HEK293T (cell line): Measurements from ENCODE around the gene TRANK1.

ENCODE experiments used
- CTCF ChIA-PET: fragments of 350-600 bp; formaldehyde crosslinking; extraction: SDS; loops from one replicate; lab custom pipeline; 2021; ENCODE audit warnings: antibody characterized with exemption, inconsistent platforms; lab: Yijun Ruan, JAX
- POLR2A ChIA-PET: fragments of 350-600 bp; formaldehyde crosslinking; extraction: SDS; loops from one replicate; lab custom pipeline; 2020; ENCODE audit warnings: antibody characterized with exemption, inconsistent platforms; lab: Yijun Ruan, JAX
- DNase-seq: peaks from one replicate; pipeline ENCODE4 v3.0.0; 2012; ENCODE audit warnings: mixed read lengths; ENCODE audit errors: extremely low spot score
- ARNT ChIP-seq: fragments of 450-650 bp; IDR thresholded peaks from 2 replicates; pipeline ENCODE4 v1.6.1; 2017; ENCODE audit warnings: mild to moderate bottlenecking
- BHLHE40 ChIP-seq: fragments of 450-650 bp; IDR thresholded peaks from 2 replicates; pipeline ENCODE4 v1.6.1; 2016; ENCODE audit warnings: mild to moderate bottlenecking, moderate library complexity, borderline replicate concordance
- CTBP1 ChIP-seq: fragments of 450-650 bp; IDR thresholded peaks from 2 replicates; pipeline ENCODE4 v1.6.1; 2016; ENCODE audit warnings: borderline replicate concordance
- ELF4 ChIP-seq: fragments of 450-650 bp; IDR thresholded peaks from 2 replicates; pipeline ENCODE4 v1.6.1; 2017; ENCODE audit warnings: antibody characterized with exemption
- FOXA1 ChIP-seq: fragments of 450-650 bp; IDR thresholded peaks from 2 replicates; pipeline ENCODE4 v1.6.1; 2016; ENCODE audit warnings: mild to moderate bottlenecking
- FOXK2 ChIP-seq: fragments of 450-650 bp; IDR thresholded peaks from 2 replicates; pipeline ENCODE4 v1.6.1; 2016; ENCODE audit warnings: mild to moderate bottlenecking
- FOXM1 ChIP-seq: fragments of 450-650 bp; IDR thresholded peaks from 2 replicates; pipeline ENCODE4 v1.6.1; 2017; ENCODE audit warnings: mild to moderate bottlenecking, borderline replicate concordance
- HDGF ChIP-seq: fragments of 450-650 bp; IDR thresholded peaks from 2 replicates; pipeline ENCODE4 v1.6.1; 2017; ENCODE audit warnings: antibody characterized with exemption, borderline replicate concordance
- L3MBTL2 ChIP-seq: fragments of 450-650 bp; conservative IDR thresholded peaks from 2 replicates; pipeline ENCODE4 v1.6.1; 2016; ENCODE audit warnings: mild to moderate bottlenecking
- LEF1 ChIP-seq: fragments of 450-650 bp; IDR thresholded peaks from 2 replicates; pipeline ENCODE4 v1.6.1; 2017; ENCODE audit warnings: mild to moderate bottlenecking, borderline replicate concordance
- NFRKB ChIP-seq: fragments of 450-650 bp; IDR thresholded peaks from 2 replicates; pipeline ENCODE4 v1.6.1; 2016; ENCODE audit warnings: mild to moderate bottlenecking, moderate library complexity
- PKNOX1 ChIP-seq: fragments of 450-650 bp; IDR thresholded peaks from 2 replicates; pipeline ENCODE4 v1.6.1; 2016
- SP1 ChIP-seq: fragments of 450-650 bp; IDR thresholded peaks from 2 replicates; pipeline ENCODE4 v1.6.1; 2017
- SUZ12 ChIP-seq: fragments of 450-650 bp; IDR thresholded peaks from 2 replicates; pipeline ENCODE4 v1.6.1; 2016; ENCODE audit warnings: mild to moderate bottlenecking
- TARDBP ChIP-seq: fragments of 450-650 bp; IDR thresholded peaks from 2 replicates; pipeline ENCODE4 v1.6.1; 2016
- ZNF384 ChIP-seq: fragments of 450-650 bp; IDR thresholded peaks from 2 replicates; pipeline ENCODE4 v1.6.1; 2016

The TRANK1 gene

GRCh38 chr3:36911990-36912804, 32.7 kb downstream of the TRANK1 start:
- ChIA-PET CTCF (interaction anchor here (0.7 kb wide), 1 partner anchor 222 kb away, joined by 3 read pairs; no protein-coding TSS in a partner anchor), POLR2A (no interaction called here)
- DNase-seq: no peak
- TF ChIP-seq NFRKB: no peak

- TF ChIP-seq HDGF (no peak), BHLHE40 (no peak), CTBP1 (no peak), ELF4 (no peak), ARNT (no peak), LEF1 (no peak), PKNOX1 (no peak), L3MBTL2 (no peak), FOXA1 (no peak), ZNF384 (no peak), NFRKB (no peak), FOXM1 (no peak), SP1 (no peak), FOXK2 (no peak), SUZ12 (no peak)
- ChIA-PET CTCF (no interaction called here), POLR2A (no interaction called here)
- no peak for DNase-seq
Observed at GRCh38 chr3:36909666-36910065, 35.2 kb downstream of the TRANK1 start.

- DNase-seq: no peak
- no peak for TF ChIP-seq BHLHE40
- no peak for TF ChIP-seq NFRKB
- TF ChIP-seq SP1: no peak
- TF ChIP-seq ARNT: no peak
- TF ChIP-seq LEF1: no peak
- TF ChIP-seq TARDBP: no peak
- no peak for TF ChIP-seq FOXM1
- TF ChIP-seq ELF4: no peak
- no peak for TF ChIP-seq FOXK2
- no peak for TF ChIP-seq L3MBTL2
- CTCF ChIA-PET: no interaction called here
- POLR2A ChIA-PET: no interaction called here
Observed at GRCh38 chr3:36909181-36909580, 35.7 kb downstream of the TRANK1 start.

- POLR2A ChIA-PET: no interaction called here
- CTCF ChIA-PET: no interaction called here
- TF ChIP-seq BHLHE40: no peak
- no peak for TF ChIP-seq CTBP1
- no peak for TF ChIP-seq FOXK2
- no peak for TF ChIP-seq LEF1
- TF ChIP-seq PKNOX1: no peak
- TF ChIP-seq SUZ12: no peak
- no peak for TF ChIP-seq HDGF
- no peak for TF ChIP-seq SP1
- TF ChIP-seq FOXM1: no peak
- TF ChIP-seq L3MBTL2: no peak
- no peak for TF ChIP-seq FOXA1
- TF ChIP-seq NFRKB: no peak
- TF ChIP-seq ARNT: no peak
- no peak for TF ChIP-seq TARDBP
- DNase-seq: no peak
Observed at GRCh38 chr3:36908647-36909180, 36.1 kb downstream of the TRANK1 start.

GRCh38 chr3:36907911-36908646, 36.8 kb downstream of the TRANK1 start:
- TF ChIP-seq FOXK2 (no peak), ELF4 (no peak), FOXA1 (no peak), BHLHE40 (no peak), SUZ12 (no peak), ZNF384 (no peak), CTBP1 (no peak), TARDBP (no peak), NFRKB (no peak), PKNOX1 (no peak), LEF1 (no peak), SP1 (no peak), FOXM1 (no peak), L3MBTL2 (no peak), HDGF (no peak), ARNT (no peak)
- ChIA-PET POLR2A (no interaction called here), CTCF (interaction anchor here (0.7 kb wide), 1 partner anchor 24 kb away, joined by 5 read pairs; no protein-coding TSS in a partner anchor)
- DNase-seq: no peak
